CD4-positive, alpha-beta T cell (primary cell): ENCODE data around the gene UBE2U. TPM values are rescaled to one million over a fixed set of nuclear protein-coding genes. Genes with fewer than 3 reads are reported as not detected.

Experiments used
- ATAC-seq: fragments of 200-7000 bp; cut with Tn5 transposase; one replicate; pipeline ENCODE4 v1.10.0; 2022; ENCODE audit warnings: mild to moderate bottlenecking; ENCODE audit not compliant: poor library complexity
- CTCF ChIA-PET: fragments of 350-600 bp; sonication (Branson Sonifier 250); formaldehyde crosslinking; loops from one replicate; lab custom pipeline; 2021; ENCODE audit warnings: antibody characterized with exemption, inconsistent platforms; lab: Charles Lee
- POLR2A ChIA-PET: fragments of 350-600 bp; sonication (Branson Sonifier 250); formaldehyde crosslinking; loops from one replicate; lab custom pipeline; 2021; ENCODE audit warnings: antibody characterized with exemption, inconsistent platforms; lab: Charles Lee
- DNase-seq, 14 experiments: peaks; one replicate each; pipeline ENCODE4 v3.0.0-alpha.2; 2013 to 2020; ENCODE audit warnings: mixed read lengths in 2 of 14
- H3K27ac ChIP-seq, 2 donors: one replicate each; pipeline versions ENCODE4 v1.5.1 to v1.7.0; 2013; ENCODE audit warnings: low read length in 2 of 2, low read depth in 1 of 2, mild to moderate bottlenecking in 1 of 2
- H3K27me3 ChIP-seq, 2 experiments: 1 replicate in 1 of 2; 2 replicates in 1 of 2; pipeline versions ENCODE4 v1.6.1 to v1.7.0; 2013; ENCODE audit warnings: low read length in 2 of 2, control low read depth in 1 of 2, mild to moderate bottlenecking in 1 of 2, moderate library complexity in 1 of 2; ENCODE audit not compliant: insufficient read depth in 2 of 2, control insufficient read depth in 1 of 2
- H3K36me3 ChIP-seq: one replicate; pipeline ENCODE4 v1.6.1; 2013; ENCODE audit warnings: low read length, control low read depth; ENCODE audit not compliant: insufficient read depth
- H3K4me1 ChIP-seq: one replicate; pipeline ENCODE4 v1.6.1; 2013; ENCODE audit warnings: low read length, control low read depth; ENCODE audit not compliant: insufficient read depth
- H3K4me3 ChIP-seq: one replicate; pipeline ENCODE4 v1.5.1; 2013; ENCODE audit warnings: mild to moderate bottlenecking, low read length, moderate library complexity
- H3K9me3 ChIP-seq, 2 experiments: 1 replicate in 1 of 2; 2 replicates in 1 of 2; pipeline versions ENCODE4 v1.6.1 to v1.7.0; 2013; ENCODE audit warnings: low read length in 2 of 2, mild to moderate bottlenecking in 2 of 2, control low read depth in 1 of 2, moderate library complexity in 1 of 2; ENCODE audit not compliant: control insufficient read depth in 1 of 2, insufficient read depth in 1 of 2
- H3K27ac Mint-ChIP-seq: one replicate; pipeline ENCODE4 v1.8.0; 2020; ENCODE audit warnings: mixed read lengths
- H3K27me3 Mint-ChIP-seq: one replicate; pipeline ENCODE4 v1.8.0; 2021; ENCODE audit warnings: mixed read lengths
- H3K36me3 Mint-ChIP-seq: one replicate; pipeline ENCODE4 v1.8.0; 2021; ENCODE audit warnings: low read depth, mixed read lengths
- H3K4me1 Mint-ChIP-seq: one replicate; pipeline ENCODE4 v1.8.0; 2021; ENCODE audit warnings: low read depth, mixed read lengths
- H3K4me3 Mint-ChIP-seq: one replicate; pipeline ENCODE4 v1.8.0; 2020; ENCODE audit warnings: mild to moderate bottlenecking, mixed read lengths
- H3K9me3 Mint-ChIP-seq: one replicate; pipeline ENCODE4 v1.8.0; 2020; ENCODE audit warnings: mixed read lengths
- intact Hi-C, 2 experiments: fragments of 100-400 bp; cut with DNase I in 1 of 2; cut with micrococcal nuclease in 1 of 2; formaldehyde crosslinking; loops; one replicate each; pipeline versions ENCODE4 v1.15.1 to v1.9.0; 2023 to 2025; cut with DNase I, micrococcal nuclease
- total RNA-seq, 174 experiments: library from RNA in 2 of 174; stranded (reverse) in 2 of 174; gene quantifications; one replicate each; pipeline ENCODE4 v1.2.3 and lab custom pipeline; 2021 to 2026
- TF ChIP-seq, protein P1 (sequence below): fragments of 200-600 bp; IDR thresholded peaks from one replicate; pipeline ENCODE4 v1.8.0; 2022; ENCODE audit warnings: antibody characterized with exemption, mild to moderate bottlenecking

Gene UBE2U
- total RNA-seq, 2 experiments from 2014 or later: not detected

GRCh38 chr1:64282351-64282750 lies 78.9 kb downstream of the UBE2U start:
- no peak overlapping the region for H3K4me3 Mint-ChIP-seq
- TF ChIP-seq, protein P1, sequence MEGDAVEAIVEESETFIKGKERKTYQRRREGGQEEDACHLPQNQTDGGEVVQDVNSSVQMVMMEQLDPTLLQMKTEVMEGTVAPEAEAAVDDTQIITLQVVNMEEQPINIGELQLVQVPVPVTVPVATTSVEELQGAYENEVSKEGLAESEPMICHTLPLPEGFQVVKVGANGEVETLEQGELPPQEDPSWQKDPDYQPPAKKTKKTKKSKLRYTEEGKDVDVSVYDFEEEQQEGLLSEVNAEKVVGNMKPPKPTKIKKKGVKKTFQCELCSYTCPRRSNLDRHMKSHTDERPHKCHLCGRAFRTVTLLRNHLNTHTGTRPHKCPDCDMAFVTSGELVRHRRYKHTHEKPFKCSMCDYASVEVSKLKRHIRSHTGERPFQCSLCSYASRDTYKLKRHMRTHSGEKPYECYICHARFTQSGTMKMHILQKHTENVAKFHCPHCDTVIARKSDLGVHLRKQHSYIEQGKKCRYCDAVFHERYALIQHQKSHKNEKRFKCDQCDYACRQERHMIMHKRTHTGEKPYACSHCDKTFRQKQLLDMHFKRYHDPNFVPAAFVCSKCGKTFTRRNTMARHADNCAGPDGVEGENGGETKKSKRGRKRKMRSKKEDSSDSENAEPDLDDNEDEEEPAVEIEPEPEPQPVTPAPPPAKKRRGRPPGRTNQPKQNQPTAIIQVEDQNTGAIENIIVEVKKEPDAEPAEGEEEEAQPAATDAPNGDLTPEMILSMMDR: no peak
- H3K9me3 ChIP-seq: no peaks in the 10 kb centered on the region
- H3K27me3 ChIP-seq: peaks cover 0 to 3% of the 10 kb centered on the region in 2 experiments
- H3K27ac Mint-ChIP-seq: no peak overlapping the region
- H3K4me1 Mint-ChIP-seq: no peaks in the 10 kb centered on the region
- no peaks in the 10 kb centered on the region for H3K9me3 Mint-ChIP-seq
- no peaks in the 10 kb centered on the region for H3K36me3 ChIP-seq
- POLR2A ChIA-PET: no interaction called here
- CTCF ChIA-PET: no interaction called here
- no peaks in the 10 kb centered on the region for H3K4me1 ChIP-seq
- no peak overlapping the region for H3K4me3 ChIP-seq
- H3K27me3 Mint-ChIP-seq: no peaks in the 10 kb centered on the region
- intact Hi-C loops: loop anchor here in 1 of 2 experiments (5.0 kb wide), 1 partner anchor 525 kb away; no protein-coding TSS in a partner anchor
- H3K36me3 Mint-ChIP-seq: no peaks in the 10 kb centered on the region
- no peak overlapping the region for H3K27ac ChIP-seq
- ATAC-seq: no peak
- DNase-seq: no peak

DNA sequence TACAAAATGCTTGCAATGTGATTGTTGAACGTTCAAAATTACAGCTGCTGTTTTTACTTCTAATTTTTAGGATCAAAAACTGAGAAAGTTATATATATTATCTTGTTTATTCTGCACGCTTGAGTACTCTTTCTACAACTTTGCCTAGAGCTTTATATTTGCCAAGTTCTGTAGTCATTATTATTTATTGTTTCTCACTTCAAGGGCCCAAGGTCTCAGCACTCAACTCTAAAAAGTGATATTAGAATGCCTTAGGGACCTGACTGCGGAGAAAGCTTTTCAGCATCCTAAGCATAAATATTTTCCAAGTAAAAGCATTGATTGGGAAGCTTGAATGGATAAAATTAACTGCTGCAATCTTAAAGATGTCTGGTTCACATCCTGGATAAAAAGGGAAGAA lies 83.6 kb downstream of the UBE2U start:
- POLR2A ChIA-PET: no interaction called here
- Mint-ChIP-seq H3K9me3 (no peaks in the 10 kb centered on the region), H3K4me3 (no peak overlapping the region), H3K27me3 (peaks cover 20% of the 10 kb centered on the region), H3K36me3 (no peaks in the 10 kb centered on the region), H3K27ac (no peak overlapping the region), H3K4me1 (no peaks in the 10 kb centered on the region)
- Histone ChIP-seq H3K9me3 (no peaks in the 10 kb centered on the region), H3K27me3 (peaks cover 0 to 3% of the 10 kb centered on the region in 2 experiments), H3K4me1 (no peaks in the 10 kb centered on the region), H3K27ac (no peak overlapping the region), H3K4me3 (no peak overlapping the region), H3K36me3 (no peaks in the 10 kb centered on the region)
- no peak for ATAC-seq
- DNase-seq: no peak
- CTCF ChIA-PET: no interaction called here
- intact Hi-C loops: no loop called here
- TF ChIP-seq, protein P1: no peak

- no peak for ATAC-seq
- Histone ChIP-seq H3K36me3 (no peaks in the 10 kb centered on the region), H3K27ac (no peak overlapping the region), H3K4me1 (no peaks in the 10 kb centered on the region), H3K4me3 (no peak overlapping the region), H3K27me3 (peaks cover 0 to 3% of the 10 kb centered on the region in 2 experiments), H3K9me3 (no peaks in the 10 kb centered on the region)
- Mint-ChIP-seq H3K27me3 (peaks cover 24% of the 10 kb centered on the region), H3K4me3 (no peak overlapping the region), H3K4me1 (no peaks in the 10 kb centered on the region), H3K27ac (no peak overlapping the region), H3K9me3 (no peaks in the 10 kb centered on the region), H3K36me3 (no peaks in the 10 kb centered on the region)
- TF ChIP-seq, protein P1: no peak
- CTCF ChIA-PET: no interaction called here
- intact Hi-C loops: no loop called here
- no peak for DNase-seq
- POLR2A ChIA-PET: no interaction called here
These were observed 87.0 kb downstream of the UBE2U start for GRCh38 chr1:64290420-64290819.
